Measurements from ENCODE around the gene FILIP1.

FILIP1 gene

GRCh38 chr6:75374961-75375400, 118.6 kb downstream of the FILIP1 start:
- DNase-seq, result no peak

- DNase-seq, result no peak
These were observed 120.7 kb downstream of the FILIP1 start for GRCh38 chr6:75372884-75373283.

- no peak for DNase-seq
These were observed 123.6 kb downstream of the FILIP1 start for GRCh38 chr6:75370011-75370410.

GRCh38 chr6:75368864-75369402, 124.7 kb downstream of the FILIP1 start:
- DNase-seq, result no peak

- DNase-seq, result no peak
These were observed 125.3 kb downstream of the FILIP1 start for GRCh38 chr6:75368151-75368779.

- no peak for DNase-seq
These were observed 130.3 kb downstream of the FILIP1 start for GRCh38 chr6:75363304-75363703.

- no peak for DNase-seq
These were observed 140.0 kb downstream of the FILIP1 start for GRCh38 chr6:75353644-75354043.

GRCh38 chr6:75351570-75351969, 142.0 kb downstream of the FILIP1 start:
- DNase-seq, result no peak

- DNase-seq, result no peak
These were observed 142.8 kb downstream of the FILIP1 start for GRCh38 chr6:75350808-75351207.

GRCh38 chr6:75350156-75350555, 143.4 kb downstream of the FILIP1 start:
- DNase-seq, result no peak

GRCh38 chr6:75349262-75349984, 144.2 kb downstream of the FILIP1 start:
- no peak for DNase-seq

GRCh38 chr6:75348882-75349261, 144.7 kb downstream of the FILIP1 start:
- DNase-seq, result no peak

GRCh38 chr6:75347898-75348610, 145.5 kb downstream of the FILIP1 start:
- DNase-seq, result no peak

- DNase-seq, result no peak
These were observed 148.2 kb downstream of the FILIP1 start for GRCh38 chr6:75345413-75345812.

- no peak for DNase-seq
These were observed 149.1 kb downstream of the FILIP1 start for GRCh38 chr6:75344455-75344854.

- no peak for DNase-seq
These were observed 149.6 kb downstream of the FILIP1 start for GRCh38 chr6:75344021-75344420.

GRCh38 chr6:75337835-75338580, 155.6 kb downstream of the FILIP1 start:
- DNase-seq, result no peak

- no peak for DNase-seq
These were observed 159.1 kb downstream of the FILIP1 start for GRCh38 chr6:75334266-75335040.

GRCh38 chr6:75333676-75334200, 159.9 kb downstream of the FILIP1 start:
- DNase-seq, result no peak

- no peak for DNase-seq
These were observed 162.4 kb downstream of the FILIP1 start for GRCh38 chr6:75331151-75331550.

- no peak for DNase-seq
These were observed 163.9 kb downstream of the FILIP1 start for GRCh38 chr6:75329703-75330102.

GRCh38 chr6:75327807-75328206, 165.8 kb downstream of the FILIP1 start:
- DNase-seq, result no peak

Measured in stimulated activated CD4-positive, alpha-beta T cell treated with anti-CD3 and anti-CD28 coated beads, Interleukin-2, amount 100 ng/mL, for 24 hours (primary cell).